Uterus (tissue), 4 donors: ENCODE data around the gene PPAN. TPM values are rescaled to one million over a fixed set of nuclear protein-coding genes. Genes with fewer than 3 reads are reported as not detected.

Experiments
- DNase-seq, 2 donors: peaks; one replicate each; pipeline ENCODE4 v3.0.0-alpha.2; 2019 to 2020
- H3K27ac ChIP-seq, 2 donors: fragments of 200-600 bp; sonication (generic); 1 replicate in 1 of 2; 2 replicates in 1 of 2; pipeline ENCODE4 v1.5.1; 2016 to 2018
- H3K27me3 ChIP-seq, 2 donors: fragments of 200-600 bp; sonication (generic); one replicate each; pipeline ENCODE4 v1.5.1; 2018 to 2019; ENCODE audit warnings: control low read depth in 1 of 2
- H3K36me3 ChIP-seq, 2 donors: fragments of 200-600 bp; sonication (generic); one replicate each; pipeline ENCODE4 v1.5.1; 2019; ENCODE audit warnings: control low read depth in 1 of 2
- H3K4me1 ChIP-seq, 2 donors: fragments of 200-600 bp; sonication (generic); one replicate each; pipeline ENCODE4 v1.5.1; 2018 to 2019; ENCODE audit warnings: control low read depth in 1 of 2
- H3K4me3 ChIP-seq, 2 donors: fragments of 200-600 bp; sonication (generic); 1 replicate in 1 of 2; 2 replicates in 1 of 2; pipeline ENCODE4 v1.5.1; 2018 to 2019; ENCODE audit warnings: mild to moderate bottlenecking in 1 of 2
- H3K9me3 ChIP-seq, 2 donors: fragments of 200-600 bp; sonication (generic); one replicate each; pipeline ENCODE4 v1.5.1; 2019; ENCODE audit warnings: control low read depth in 1 of 2
- POLR2A ChIP-seq, 2 donors: fragments of 450-650 bp; IDR thresholded peaks; one replicate each; pipeline ENCODE4 v1.6.1; 2016; ENCODE audit warnings: antibody characterized with exemption in 2 of 2, mild to moderate bottlenecking in 1 of 2, moderate library complexity in 1 of 2
- intact Hi-C: fragments of 100-400 bp; cut with DNase I; formaldehyde crosslinking; loops from one replicate; pipeline ENCODE4 v1.15.1; 2023; ENCODE audit warnings: low total_unique reads
- total RNA-seq, 4 donors: library from RNA; depleted of rRNA in 3 of 4; stranded (reverse); fragments of >200 nt in 3 of 4; gene quantifications; one replicate each; pipeline versions ENCODE4 v1.1.0 to v1.2.4, GENCODE V29; 2014 to 2023
- TF ChIP-seq, protein P1 (sequence below), 4 experiments: fragments of 200-600 bp in 2 of 4; fragments of 450-650 bp in 2 of 4; sonication (generic) in 2 of 4; IDR thresholded peaks; one replicate each; pipeline ENCODE4 v1.5.1; 2016 to 2019; ENCODE audit warnings: antibody characterized with exemption in 4 of 4, mild to moderate bottlenecking in 2 of 4, moderate library complexity in 1 of 4
- donor health status: DM: yes; HTN: yes; CAD: no.

PPAN gene
- total RNA-seq, 4 donors from 2014 or later: 5.6 to 54.8 (median 26.1) TPM

DNA sequence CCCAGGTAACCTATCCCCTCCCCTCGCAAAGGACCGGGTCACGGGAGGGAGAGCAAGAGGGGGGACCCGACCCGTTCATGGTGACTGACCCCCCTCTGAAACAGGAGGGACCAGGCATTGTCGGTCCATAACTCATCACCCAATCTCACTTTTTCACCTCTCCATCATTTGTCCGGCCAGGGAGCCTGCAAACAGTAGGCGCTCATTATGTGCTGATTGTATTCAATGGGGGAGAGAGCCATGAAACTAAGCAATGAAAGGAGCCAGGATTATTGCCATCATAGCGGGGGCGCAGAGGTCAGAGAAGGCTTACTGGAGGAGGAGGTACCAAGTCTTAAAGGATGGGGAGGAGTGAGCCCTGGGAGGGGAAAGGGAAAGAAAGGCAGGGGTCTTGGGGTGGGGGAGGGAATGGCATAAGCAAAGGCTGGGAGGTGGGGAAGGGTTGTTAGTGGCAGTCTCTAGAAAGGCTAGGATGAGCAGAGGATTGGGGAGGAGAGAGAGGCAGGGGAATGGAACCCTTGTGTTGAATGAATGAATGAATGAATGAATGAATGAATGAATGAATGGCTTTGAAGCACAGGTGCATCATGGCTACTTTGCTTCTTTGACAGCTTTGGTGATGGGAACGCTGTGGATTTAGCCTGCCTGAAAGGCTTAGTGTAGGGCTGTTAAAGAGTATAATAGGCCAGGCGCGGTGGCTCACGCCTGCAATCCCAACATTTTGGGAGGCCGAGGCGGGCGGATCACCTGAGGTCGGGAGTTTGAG, 18.7 kb upstream of the PPAN start:
- no peaks in the 10 kb centered on the region for H3K36me3 ChIP-seq
- H3K9me3 ChIP-seq: no peaks in the 10 kb centered on the region
- peak overlapping the region in 1 of 2 donors; percentile 81 for H3K4me3 ChIP-seq
- intact Hi-C loops: no loop called here
- no peaks in the 10 kb centered on the region for H3K4me1 ChIP-seq
- H3K27me3 ChIP-seq: no peaks in the 10 kb centered on the region
- TF ChIP-seq, protein P1, sequence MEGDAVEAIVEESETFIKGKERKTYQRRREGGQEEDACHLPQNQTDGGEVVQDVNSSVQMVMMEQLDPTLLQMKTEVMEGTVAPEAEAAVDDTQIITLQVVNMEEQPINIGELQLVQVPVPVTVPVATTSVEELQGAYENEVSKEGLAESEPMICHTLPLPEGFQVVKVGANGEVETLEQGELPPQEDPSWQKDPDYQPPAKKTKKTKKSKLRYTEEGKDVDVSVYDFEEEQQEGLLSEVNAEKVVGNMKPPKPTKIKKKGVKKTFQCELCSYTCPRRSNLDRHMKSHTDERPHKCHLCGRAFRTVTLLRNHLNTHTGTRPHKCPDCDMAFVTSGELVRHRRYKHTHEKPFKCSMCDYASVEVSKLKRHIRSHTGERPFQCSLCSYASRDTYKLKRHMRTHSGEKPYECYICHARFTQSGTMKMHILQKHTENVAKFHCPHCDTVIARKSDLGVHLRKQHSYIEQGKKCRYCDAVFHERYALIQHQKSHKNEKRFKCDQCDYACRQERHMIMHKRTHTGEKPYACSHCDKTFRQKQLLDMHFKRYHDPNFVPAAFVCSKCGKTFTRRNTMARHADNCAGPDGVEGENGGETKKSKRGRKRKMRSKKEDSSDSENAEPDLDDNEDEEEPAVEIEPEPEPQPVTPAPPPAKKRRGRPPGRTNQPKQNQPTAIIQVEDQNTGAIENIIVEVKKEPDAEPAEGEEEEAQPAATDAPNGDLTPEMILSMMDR (IDR thresholded peaks at IDR 0.05): no peak
- no peak for TF ChIP-seq POLR2A (IDR thresholded peaks at IDR 0.05)
- no peak for DNase-seq
- peak overlapping the region; percentile 89 to 91 for H3K27ac ChIP-seq

DNA sequence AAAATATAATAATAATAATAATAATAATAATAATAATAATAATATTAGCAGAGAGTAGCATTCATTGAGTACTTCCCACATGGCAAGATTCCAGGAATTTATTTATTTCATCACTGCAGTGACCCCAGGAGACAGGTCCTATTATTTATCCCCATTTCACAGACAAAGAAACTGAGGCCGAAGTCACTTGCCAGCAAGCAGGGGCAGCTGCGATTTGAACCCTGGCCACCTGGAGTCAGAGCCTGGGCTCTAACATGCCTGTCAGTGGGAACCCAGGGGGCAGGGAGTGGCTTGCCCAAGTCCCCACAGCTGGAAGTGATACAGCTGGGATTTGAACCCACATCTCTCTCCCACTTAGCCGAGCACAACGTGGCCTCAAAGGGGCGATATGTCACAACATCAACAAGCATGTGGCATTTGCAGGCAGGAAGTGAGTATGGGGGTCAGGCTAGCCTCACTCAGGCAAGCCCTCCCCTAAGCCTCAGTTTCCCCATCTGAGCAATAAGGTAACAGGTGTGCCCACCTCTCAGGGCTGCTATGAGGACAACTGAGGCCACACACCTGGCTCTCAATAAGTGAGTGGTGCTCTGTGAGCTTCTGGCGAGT, 17.1 kb upstream of the PPAN start:
- H3K36me3 ChIP-seq: no peaks in the 10 kb centered on the region
- no peaks in the 10 kb centered on the region for H3K4me1 ChIP-seq
- TF ChIP-seq POLR2A (IDR thresholded peaks at IDR 0.05): no peak
- H3K9me3 ChIP-seq: no peaks in the 10 kb centered on the region
- no peak overlapping the region for H3K4me3 ChIP-seq
- H3K27me3 ChIP-seq: no peaks in the 10 kb centered on the region
- intact Hi-C loops: no loop called here
- H3K27ac ChIP-seq: no peak overlapping the region
- DNase-seq: no peak

- intact Hi-C loops: no loop called here
- no peaks in the 10 kb centered on the region for H3K9me3 ChIP-seq
- no peak overlapping the region for H3K27ac ChIP-seq
- H3K4me1 ChIP-seq: no peaks in the 10 kb centered on the region
- H3K4me3 ChIP-seq: no peak overlapping the region
- no peak for DNase-seq
- TF ChIP-seq, protein P1 (IDR thresholded peaks at IDR 0.05): no peak
- TF ChIP-seq POLR2A (IDR thresholded peaks at IDR 0.05): no peak
- no peaks in the 10 kb centered on the region for H3K36me3 ChIP-seq
- no peaks in the 10 kb centered on the region for H3K27me3 ChIP-seq
These were observed 16.3 kb upstream of the PPAN start for GRCh38 chr19:10089801-10090375.

GRCh38 chr19:10091370-10091687, 14.8 kb upstream of the PPAN start:
- intact Hi-C loops: no loop called here
- Histone ChIP-seq H3K9me3 (no peaks in the 10 kb centered on the region), H3K27me3 (no peaks in the 10 kb centered on the region), H3K4me3 (no peak overlapping the region), H3K27ac (no peak overlapping the region), H3K4me1 (no peaks in the 10 kb centered on the region), H3K36me3 (no peaks in the 10 kb centered on the region)
- DNase-seq: no peak
- TF ChIP-seq, protein P1 (IDR thresholded peaks at IDR 0.05): no peak

DNA sequence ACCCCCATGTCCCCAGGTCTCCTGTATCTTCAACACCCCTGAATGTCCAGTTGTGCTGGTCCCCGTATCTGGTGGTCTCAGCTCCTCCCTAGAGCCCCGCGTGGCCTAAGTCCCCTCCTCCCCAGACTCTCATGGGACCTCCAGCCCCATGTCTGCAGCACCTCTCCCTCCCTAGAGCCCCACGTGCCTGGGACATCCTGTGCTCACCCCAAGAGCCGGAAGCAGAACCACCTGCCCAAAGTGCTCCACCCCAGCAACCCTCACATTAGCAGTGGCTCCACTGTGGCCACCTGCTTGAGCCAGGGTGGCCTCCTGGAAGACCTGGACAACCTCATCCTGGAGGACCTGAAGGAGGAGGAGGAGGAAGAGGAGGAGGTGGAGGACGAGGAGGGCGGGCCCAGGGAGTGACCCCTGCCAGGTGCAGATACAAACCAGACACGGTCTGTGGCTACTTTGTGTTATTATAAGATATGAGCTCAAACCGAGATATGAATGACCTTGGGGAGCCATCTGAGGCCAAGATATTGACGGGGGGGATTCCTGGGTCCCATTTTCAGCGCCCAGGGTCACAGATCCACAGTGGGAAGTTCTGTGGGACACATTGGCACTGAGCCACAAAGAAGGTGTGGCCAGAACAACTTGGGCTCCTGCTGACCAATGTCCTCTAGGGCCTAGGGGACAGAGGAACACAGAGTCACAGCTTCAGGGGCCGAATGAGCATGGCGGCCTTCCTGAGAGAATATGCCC, 14.1 kb upstream of the PPAN start:
- H3K27me3 ChIP-seq: no peaks in the 10 kb centered on the region
- no peak for DNase-seq
- H3K4me1 ChIP-seq: no peaks in the 10 kb centered on the region
- H3K9me3 ChIP-seq: no peaks in the 10 kb centered on the region
- no peaks in the 10 kb centered on the region for H3K36me3 ChIP-seq
- no peak overlapping the region for H3K4me3 ChIP-seq
- no peak overlapping the region for H3K27ac ChIP-seq
- TF ChIP-seq, protein P1 (IDR thresholded peaks at IDR 0.05): no peak
- TF ChIP-seq POLR2A (IDR thresholded peaks at IDR 0.05): no peak
- intact Hi-C loops: no loop called here
